Stimulated activated CD4-positive, alpha-beta T cell treated with anti-CD3 and anti-CD28 coated beads, Interleukin-2, amount 100 ng/mL, for 48 hours (primary cell): ENCODE data around the gene CTCF.

Experiments
- DNase-seq, 2 donors: peaks; one replicate each; pipeline ENCODE4 v3.0.0-alpha.2; 2020

The CTCF gene

GRCh38 chr16:67666559-67667452, 104.5 kb downstream of the CTCF start, which contains the start of the genes C16orf86 and ENKD1:
C16orf86 (plus strand) TSS chr16:67666814; CDS start chr16:67666971, 157 bp downstream.
ENKD1 (minus strand) TSS chr16:67666750; CDS start chr16:67666442, 308 bp downstream.
- peak; percentile 71 to 74 for DNase-seq

DNA sequence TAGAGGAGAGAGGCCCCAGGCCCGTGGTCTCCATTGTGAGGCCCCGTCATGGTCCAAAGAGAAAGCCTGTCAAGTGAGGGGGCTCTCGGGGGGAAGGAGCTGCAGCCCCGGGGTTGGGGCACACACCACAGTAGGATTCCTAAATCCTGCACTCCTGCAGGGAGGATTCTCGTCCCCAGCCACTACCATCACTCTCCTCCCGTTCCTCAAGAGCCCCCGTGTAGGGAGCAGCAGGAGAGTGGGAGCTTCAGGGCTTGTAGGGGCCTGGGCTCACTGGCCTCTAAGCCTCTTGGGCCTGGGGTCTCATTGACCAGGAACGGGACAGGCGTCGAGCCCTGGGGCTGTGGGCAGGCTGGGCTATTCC, 105.1 kb downstream of the CTCF start:
- no peak for DNase-seq

- peak; percentile 73 to 76 for DNase-seq
Observed at GRCh38 chr16:67667817-67668494, 105.6 kb downstream of the CTCF start.

DNA sequence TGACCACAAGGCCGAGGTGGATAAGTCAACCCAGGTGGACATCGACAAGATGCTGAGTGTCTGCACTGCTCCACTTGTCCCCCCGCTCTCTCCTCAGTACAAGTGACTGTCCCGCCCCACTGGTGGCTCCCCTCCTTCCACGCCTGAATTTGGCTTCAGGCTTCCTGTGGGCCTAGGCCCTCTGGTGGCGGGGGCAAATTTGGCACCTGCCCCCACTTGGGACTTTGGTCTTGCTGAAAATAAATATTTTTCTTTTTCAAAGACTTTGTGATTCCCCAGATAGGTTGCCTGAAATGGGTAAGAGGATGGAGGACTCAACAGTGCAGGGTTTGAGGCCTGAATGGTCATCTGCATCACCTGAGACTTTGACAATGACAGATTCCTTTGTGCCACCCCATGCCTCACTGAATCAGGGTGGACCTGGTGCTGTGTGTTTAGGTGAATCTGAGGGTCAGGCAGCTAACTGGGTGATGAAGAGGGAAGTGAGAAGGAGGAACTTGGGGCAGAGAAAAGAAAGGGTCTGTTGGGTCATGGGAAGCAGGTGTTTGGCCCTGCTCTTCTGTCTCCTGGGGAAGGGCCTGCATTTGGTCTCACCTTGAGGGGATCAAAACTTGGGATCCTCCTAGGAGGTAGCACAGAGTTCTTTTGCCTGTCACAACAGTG, 106.3 kb downstream of the CTCF start:
- DNase-seq = no peak

DNA sequence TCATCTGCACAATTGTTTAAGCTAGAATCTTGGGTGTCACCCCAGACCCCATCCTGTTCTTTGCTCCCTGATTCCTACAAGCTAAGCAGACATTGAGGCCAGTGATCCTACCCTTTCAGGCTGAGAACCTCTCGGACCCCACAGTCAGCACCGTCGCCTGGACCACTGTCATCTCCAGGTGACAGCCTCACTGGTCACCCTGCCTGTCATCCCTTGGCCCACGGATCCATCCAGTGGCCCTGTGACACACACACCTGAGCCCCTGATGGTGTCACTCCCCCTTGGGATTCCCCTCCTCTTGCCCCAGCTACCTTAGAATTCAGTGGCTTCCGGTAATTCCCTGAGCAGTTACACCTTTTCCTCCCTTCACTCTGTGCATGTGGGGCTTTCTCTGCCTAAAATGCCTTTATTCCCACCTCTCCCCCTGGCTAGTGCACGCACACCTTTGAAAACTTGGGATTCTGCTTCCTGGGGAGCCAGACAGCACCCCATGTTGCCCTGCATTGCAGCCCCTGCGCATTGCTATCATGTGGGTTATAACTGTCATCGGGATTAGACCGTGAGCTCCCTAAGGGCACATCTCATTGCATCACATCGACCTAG, 107.3 kb downstream of the CTCF start:
- DNase-seq = no peak

DNA sequence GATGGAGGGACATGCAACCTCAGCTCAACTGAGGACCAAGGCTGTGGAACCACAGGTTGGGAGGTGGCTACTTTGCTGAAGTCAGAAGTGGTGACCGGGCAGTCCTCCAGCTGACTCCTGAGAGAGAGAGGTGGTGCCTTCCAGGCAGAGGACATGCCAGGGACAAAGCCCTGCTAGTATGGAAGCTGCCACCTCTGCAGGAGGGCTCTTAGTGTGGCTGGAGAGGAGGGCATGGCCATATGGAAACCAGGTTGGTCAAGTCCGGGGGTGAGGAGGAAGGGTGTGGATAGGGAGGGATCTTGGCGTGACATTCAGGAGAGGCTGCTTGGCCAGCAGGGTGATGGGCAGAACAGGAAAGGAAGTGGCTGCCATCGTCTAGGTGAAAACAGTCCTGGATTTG, 110.0 kb downstream of the CTCF start:
- no peak for DNase-seq

DNA sequence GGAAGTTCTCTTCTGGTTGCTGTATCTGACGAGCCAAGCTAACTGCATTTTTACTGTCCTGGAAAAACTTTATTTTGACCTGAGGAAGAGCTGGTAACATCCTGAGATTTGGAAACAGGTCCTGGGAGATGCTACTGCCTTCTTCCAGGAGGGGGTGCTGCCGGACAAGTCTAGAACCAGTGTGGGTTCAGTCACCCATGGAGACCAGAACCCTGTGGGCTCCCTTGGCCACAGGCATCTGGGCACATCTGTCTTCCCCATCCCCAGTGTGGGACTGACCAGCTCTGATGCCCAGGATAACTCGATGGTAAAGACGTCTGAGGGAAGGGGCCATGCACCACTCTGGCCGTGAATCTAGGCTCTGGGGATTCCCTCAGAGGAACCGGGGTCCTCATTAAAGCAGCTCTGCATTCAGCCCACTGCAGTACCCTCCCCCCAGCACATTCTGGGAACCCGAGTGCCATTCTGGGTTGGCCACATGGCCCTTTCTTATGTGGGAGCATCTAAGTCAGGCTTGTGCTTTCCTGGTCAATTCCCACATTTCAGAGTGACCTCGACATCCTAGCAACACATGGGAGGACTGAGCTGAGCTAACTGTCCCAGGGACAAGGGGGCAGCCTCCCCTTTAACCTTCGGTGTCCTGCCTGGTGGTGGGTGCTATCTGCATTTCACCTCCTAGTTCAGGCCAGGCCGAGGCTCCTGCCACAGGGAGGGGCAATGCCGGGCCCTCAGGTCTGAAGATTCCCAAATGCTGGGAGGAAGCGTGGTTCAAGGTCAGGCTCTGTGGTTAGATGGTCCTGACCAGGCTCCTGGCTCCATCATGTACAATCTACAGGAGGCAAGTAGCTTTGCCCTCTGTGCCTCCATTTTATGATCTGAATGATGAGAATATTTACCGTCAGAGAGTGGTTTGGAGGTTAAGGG, 110.7 kb downstream of the CTCF start:
- DNase-seq = peak; percentile 38 to 52

DNA sequence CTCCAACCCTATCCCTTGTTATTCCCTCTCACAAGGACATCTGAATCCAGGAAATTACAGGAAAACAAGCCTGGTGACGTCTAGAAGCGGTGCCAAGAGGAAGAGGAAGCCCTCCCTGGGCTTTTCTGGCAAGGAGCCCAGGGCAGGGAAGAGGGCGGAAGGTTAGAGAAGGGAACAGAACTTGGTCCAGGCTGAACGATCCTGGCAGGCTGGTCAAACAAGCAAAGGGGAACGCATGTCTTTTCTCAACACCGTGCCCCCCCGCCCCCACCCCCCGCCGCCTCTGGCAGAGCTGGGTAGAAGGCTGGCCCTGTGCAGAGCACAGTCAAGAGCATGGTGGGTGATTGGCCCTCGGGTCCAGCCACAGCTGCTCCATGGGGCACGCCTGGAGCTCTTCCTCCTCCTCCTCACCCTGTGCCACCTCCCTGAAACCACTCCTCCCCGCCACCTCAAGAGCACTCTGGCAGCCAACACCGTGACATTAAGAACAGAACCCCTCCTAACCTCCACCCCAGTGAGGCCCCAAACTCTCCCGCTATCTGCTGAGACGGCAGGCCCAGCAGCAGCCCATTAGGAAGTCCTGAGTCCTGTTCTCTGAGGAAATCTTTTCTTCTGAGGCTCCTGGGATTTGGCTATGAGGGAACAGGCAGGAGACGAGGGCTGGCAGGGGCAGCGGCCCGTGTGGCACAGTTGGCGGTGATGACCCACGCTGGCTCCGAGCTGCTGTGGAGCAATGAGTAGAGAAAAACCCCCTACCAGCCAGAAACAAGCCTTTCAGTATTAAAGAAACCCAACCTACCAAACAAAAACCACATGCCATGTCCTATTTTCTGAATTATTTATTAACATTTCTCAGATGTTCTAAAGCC, 111.6 kb downstream of the CTCF start:
- DNase-seq = no peak

DNA sequence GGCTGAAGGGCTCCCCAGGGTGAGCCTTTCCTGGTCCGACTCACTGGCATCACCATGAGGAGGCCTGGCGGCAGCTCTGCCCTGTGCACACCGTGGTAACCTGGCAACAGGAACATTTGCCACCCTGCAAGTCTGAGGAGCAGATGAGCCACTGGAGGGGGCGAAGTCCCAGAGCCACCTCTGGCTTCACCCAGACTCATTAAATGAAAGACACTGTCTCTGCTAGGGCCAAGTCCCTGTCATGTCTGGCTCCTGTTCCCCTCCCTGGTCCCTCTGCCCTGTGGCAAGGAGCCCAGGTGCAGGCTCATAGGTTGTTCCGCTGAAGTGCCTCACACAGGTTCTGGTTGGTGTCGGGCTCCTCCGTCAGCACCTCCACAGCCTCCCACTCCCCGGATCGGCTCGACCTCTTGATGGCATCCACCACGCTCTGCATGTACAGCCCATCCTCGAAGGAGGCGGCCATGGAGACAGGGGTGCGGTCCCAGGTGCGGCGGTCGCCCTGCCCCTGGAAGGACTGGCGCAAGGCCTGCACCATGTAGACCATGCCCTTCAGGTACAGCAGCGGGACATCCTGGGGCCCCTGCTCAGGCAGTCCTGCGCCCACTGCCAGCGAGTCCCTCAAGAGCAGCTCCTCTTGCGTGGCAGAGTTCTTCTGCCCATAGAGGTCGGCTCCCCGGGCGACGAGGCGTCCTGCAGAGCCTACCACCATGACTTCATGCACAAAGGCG, 112.7 kb downstream of the CTCF start:
- DNase-seq = no peak

DNA sequence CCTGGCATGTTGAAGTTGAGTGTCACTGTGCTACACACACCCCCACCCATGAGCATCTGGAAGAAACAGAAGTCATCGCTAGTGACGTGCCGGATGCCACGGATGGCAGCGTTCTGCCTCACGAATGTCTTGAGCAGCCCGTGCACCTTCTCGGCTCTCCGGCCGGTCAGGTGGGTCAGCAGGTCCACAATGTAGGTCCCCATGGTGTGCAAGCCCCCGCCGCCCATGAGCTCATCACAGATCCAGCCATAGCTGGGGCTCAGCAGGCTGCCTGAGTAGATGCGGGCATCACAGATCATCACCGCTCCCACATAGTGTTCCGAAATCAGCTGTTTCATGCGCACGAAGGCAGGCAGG, 113.2 kb downstream of the CTCF start:
- no peak for DNase-seq

DNA sequence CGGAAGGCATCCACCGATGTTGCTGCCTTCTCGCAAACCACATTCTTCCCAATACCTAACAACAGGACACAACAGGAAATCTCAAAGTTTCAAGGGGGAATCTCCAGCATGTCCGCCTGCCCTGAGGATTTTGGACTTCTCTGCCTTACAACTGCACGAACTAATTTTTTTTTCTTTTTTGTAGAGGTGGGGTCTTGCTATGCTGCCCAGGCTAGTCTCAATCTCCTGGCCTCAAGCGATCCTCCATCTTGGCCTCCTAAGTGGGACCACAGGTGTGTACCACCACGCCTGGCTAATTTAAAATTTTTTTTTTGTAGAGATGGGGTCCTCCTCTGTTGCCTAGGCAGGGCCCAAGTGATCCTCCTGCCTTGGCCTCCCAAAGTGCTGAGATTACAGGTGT, 113.7 kb downstream of the CTCF start:
- no peak for DNase-seq

- no peak for DNase-seq
Observed at GRCh38 chr16:67676516-67676915, 114.2 kb downstream of the CTCF start.

GRCh38 chr16:67676939-67677338, 114.6 kb downstream of the CTCF start:
- no peak for DNase-seq

DNA sequence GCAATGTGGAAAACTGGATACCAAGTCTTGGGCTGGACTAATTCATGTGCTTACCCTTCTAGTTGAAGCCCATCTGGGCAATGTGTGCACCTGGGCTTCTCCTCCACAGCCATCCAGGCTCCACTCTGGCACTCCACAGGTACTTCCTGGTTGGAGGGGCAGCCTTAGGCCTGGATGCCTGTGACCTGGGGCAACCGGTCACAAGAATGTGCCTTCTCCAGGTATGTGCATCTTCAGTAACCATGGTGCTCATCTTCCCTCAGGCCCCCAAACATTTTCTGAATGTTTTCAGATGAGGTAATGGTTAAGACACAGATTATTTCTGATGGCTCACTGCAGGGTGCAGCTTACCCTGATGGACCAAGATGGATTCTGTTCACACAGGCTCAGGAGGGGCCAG, 115.4 kb downstream of the CTCF start:
- no peak for DNase-seq

DNA sequence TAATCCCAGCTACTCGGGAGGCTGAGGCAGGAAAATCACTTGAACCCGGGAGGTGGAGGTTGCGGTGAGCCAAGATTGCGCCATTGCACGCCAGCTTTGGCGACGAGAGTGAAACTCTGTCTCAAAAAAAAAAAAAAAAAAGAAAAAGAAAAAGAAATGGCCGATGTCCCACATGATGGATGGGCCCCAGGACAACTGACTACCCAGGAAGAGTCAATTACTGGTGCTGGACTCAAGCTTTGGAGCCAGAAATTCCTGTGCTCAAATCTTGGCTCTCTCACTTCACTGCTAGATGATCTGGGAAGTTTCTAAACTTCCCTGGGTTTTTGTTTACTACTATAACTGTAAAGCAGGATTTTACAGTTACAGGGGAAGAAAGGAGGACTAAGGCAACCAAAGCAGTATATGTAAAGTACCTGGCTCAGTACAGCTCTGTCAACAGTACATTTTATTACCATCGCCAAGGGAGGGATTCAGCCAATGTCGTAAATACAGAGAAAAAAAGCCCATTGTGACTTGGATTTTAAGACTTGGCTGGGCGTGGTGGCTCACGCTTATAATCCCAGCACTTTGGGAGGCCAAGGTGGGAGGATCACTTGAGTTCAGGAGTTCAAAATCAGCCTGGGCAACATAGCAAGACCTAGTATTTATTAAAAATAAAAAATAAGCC, 116.2 kb downstream of the CTCF start:
- DNase-seq = no peak

DNA sequence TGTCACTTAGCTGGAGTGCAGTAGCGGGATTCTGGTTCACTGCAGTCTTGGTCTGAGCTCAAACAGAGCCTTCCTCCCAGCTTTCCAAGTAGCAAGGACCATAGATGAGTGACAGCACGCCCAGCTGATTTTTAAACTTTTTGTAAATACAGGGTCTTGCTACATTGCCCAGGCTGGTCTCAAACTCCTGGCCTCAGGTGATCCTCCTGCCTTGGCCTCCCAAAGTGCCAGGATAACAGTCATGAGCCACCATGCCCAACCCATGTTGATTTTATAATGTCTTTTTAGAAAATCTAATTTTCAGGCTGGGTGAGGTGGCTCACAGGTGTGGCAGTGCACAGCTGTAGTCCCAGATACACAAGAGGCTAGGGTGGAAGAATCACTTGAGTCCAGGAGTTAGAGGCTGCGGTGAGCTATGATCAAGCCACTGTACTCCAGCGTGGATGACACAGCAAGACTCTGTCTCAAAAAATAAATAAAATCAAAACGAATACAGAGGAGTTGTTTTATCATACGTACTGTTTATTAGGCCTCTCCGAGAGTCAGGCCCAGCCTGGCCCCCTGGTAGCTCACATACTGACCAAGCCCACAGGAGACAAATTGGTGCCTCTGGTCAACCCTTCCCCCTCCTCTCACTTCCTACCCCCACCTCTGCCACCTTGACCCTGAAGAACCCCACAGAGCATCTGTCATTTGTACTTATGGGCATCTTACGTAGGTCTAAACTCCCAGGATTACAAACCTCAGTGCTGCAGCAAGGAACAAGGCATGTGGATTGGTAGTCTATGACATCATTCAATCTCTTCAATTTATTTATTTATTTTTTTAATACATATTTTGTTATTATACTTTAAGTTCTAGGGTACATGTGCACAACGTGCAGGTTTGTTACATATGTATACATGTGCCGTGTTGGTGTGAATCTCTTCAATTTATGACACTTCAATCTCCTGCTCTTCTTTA, 117.9 kb downstream of the CTCF start:
- DNase-seq = no peak

GRCh38 chr16:67683767-67684166, 121.4 kb downstream of the CTCF start:
- no peak for DNase-seq

DNA sequence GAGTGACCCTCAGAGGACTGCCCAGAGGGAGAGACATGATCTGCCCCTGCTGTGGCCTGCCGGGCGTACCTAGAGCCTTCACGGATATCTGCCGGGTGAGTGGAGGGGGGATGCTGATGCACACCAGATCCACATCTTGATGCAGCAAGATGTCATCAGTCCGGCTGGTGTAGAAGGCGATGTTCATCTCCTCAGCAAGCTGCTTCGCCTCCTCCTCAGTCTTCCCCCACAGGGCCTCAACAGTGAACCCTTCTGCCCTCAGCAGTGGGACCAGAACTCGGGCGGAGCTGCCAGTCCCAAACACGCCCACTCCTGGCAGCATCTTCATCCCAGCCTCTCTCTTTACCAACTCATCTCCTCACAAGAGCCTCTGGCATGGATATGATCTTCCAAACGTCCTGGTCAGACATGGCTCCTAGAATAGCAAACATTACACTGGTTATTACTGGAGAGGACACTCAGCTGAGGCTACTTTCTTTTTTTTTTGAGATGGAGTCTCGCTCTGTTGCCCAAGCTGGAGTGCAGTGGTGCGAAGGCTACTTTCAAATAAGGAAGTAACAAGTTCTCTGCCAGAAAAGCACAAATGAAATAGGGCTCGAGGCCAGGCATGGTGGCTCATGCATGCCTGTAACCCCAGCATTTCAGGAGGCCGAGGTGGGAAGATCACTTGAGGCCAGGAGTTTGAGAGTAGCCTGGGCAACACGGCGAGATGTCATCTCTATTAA, 123.2 kb downstream of the CTCF start:
- no peak for DNase-seq
